ENCODE measurements around the gene TBC1D22A. TPM values are rescaled to one million over a fixed set of nuclear protein-coding genes. Genes with fewer than 3 reads are reported as not detected.

The TBC1D22A gene
- total and polyA plus RNA-seq, 9 donors, result 12.5 to 25.6 (median 18.5) TPM

- H3K27me3 ChIP-seq, result no peaks in the 10 kb centered on the region
- no peak overlapping the region for H3K27ac ChIP-seq
- H3K9me3 ChIP-seq, result no peaks in the 10 kb centered on the region
- intact Hi-C loops (cut with DNase I), result no loop called here
- WGBS, 3 donors, result 77 to 84% (median 79%) methylated on average over 9 of the region's 9 CpGs
- TF ChIP-seq POLR2A (IDR thresholded peaks at IDR 0.05), result no peak
- no peak for TF ChIP-seq CTCF (IDR thresholded peaks at IDR 0.05)
- no peak for TF ChIP-seq EP300 (IDR thresholded peaks at IDR 0.05)
- H3K36me3 ChIP-seq, result no peaks in the 10 kb centered on the region
- peaks cover 5% of the 10 kb centered on the region for H3K4me1 ChIP-seq (ENCODE audit: insufficient read depth)
- no peak overlapping the region for H3K4me3 ChIP-seq
- no peak for DNase-seq
These were observed 393.5 kb downstream of the TBC1D22A start for GRCh38 chr22:47155912-47156311.

GRCh38 chr22:47156352-47157092, 394.1 kb downstream of the TBC1D22A start:
- Histone ChIP-seq H3K4me3 (no peak overlapping the region), H3K9me3 (no peaks in the 10 kb centered on the region), H3K27me3 (no peaks in the 10 kb centered on the region), H3K4me1 (ENCODE audit: insufficient read depth) (peaks cover 5% of the 10 kb centered on the region), H3K36me3 (no peaks in the 10 kb centered on the region), H3K27ac (no peak overlapping the region)
- no peak for DNase-seq
- intact Hi-C loops (cut with DNase I), result no loop called here
- 90 to 95% (median 91%) methylated on average over 25 of the region's 25 CpGs for WGBS, 3 donors
- TF ChIP-seq CTCF (IDR thresholded peaks at IDR 0.05) (no peak), POLR2A (IDR thresholded peaks at IDR 0.05) (no peak), EP300 (IDR thresholded peaks at IDR 0.05) (no peak)

GRCh38 chr22:47157093-47157420, 394.6 kb downstream of the TBC1D22A start:
- TF ChIP-seq EP300 (IDR thresholded peaks at IDR 0.05) (no peak), POLR2A (IDR thresholded peaks at IDR 0.05) (no peak)
- intact Hi-C loops (cut with DNase I), result no loop called here

GRCh38 chr22:47157486-47158270, 395.2 kb downstream of the TBC1D22A start:
- no peaks in the 10 kb centered on the region for H3K9me3 ChIP-seq
- DNase-seq, result no peak
- H3K4me3 ChIP-seq, result no peak overlapping the region
- TF ChIP-seq CTCF (IDR thresholded peaks at IDR 0.05), result no peak
- TF ChIP-seq POLR2A (IDR thresholded peaks at IDR 0.05), result no peak
- TF ChIP-seq EP300 (IDR thresholded peaks at IDR 0.05), result no peak
- peaks cover 5% of the 10 kb centered on the region for H3K4me1 ChIP-seq (ENCODE audit: insufficient read depth)
- intact Hi-C loops (cut with DNase I), result no loop called here
- no peaks in the 10 kb centered on the region for H3K36me3 ChIP-seq
- WGBS, 3 donors, result 94 to 95% (median 95%) methylated on average over 37 of the region's 37 CpGs
- no peak overlapping the region for H3K27ac ChIP-seq
- no peaks in the 10 kb centered on the region for H3K27me3 ChIP-seq

More at GRCh38 chr22:47157093-47157420, 394.6 kb downstream of the TBC1D22A start:
- no peak overlapping the region for H3K27ac ChIP-seq
- no peaks in the 10 kb centered on the region for H3K36me3 ChIP-seq
- peaks cover 5% of the 10 kb centered on the region for H3K4me1 ChIP-seq (ENCODE audit: insufficient read depth)
- 88 to 91% (median 89%) methylated on average over 15 of the region's 15 CpGs for WGBS, 3 donors
- DNase-seq, result no peak
- H3K9me3 ChIP-seq, result no peaks in the 10 kb centered on the region
- no peak overlapping the region for H3K4me3 ChIP-seq
- no peaks in the 10 kb centered on the region for H3K27me3 ChIP-seq

- peaks cover 5% of the 10 kb centered on the region for H3K4me1 ChIP-seq (ENCODE audit: insufficient read depth)
- H3K27ac ChIP-seq, result no peak overlapping the region
- H3K9me3 ChIP-seq, result no peaks in the 10 kb centered on the region
- H3K4me3 ChIP-seq, result no peak overlapping the region
- TF ChIP-seq POLR2A (IDR thresholded peaks at IDR 0.05), result no peak
- no peak for TF ChIP-seq EP300 (IDR thresholded peaks at IDR 0.05)
- TF ChIP-seq CTCF (IDR thresholded peaks at IDR 0.05), result no peak
- H3K27me3 ChIP-seq, result no peaks in the 10 kb centered on the region
- DNase-seq, result no peak
- intact Hi-C loops (cut with DNase I), result no loop called here
- WGBS, 3 donors, result 86 to 88% (median 87%) methylated on average over 11 of the region's 11 CpGs
- H3K36me3 ChIP-seq, result no peaks in the 10 kb centered on the region
These were observed 396.0 kb downstream of the TBC1D22A start for GRCh38 chr22:47158457-47158856.

All from ovary (tissue), 9 donors.